HepG2 (cell line): Measurements from ENCODE around the gene ATG4B. TPM values are rescaled to one million over a fixed set of nuclear protein-coding genes. Genes with fewer than 3 reads are reported as not detected.

Source experiments
- CHD4 ChIP-seq: fragments of 200-600 bp; sonication (generic); IDR thresholded peaks from 2 replicates; pipeline ENCODE4 v1.7.0; 2017; ENCODE audit warnings: mild to moderate bottlenecking, low read length, borderline replicate concordance
- EZH2 ChIP-seq: conservative IDR thresholded peaks from 2 replicates; pipeline ENCODE4 v1.6.1; 2012; ENCODE audit warnings: mild to moderate bottlenecking, low read depth, low read length, moderate library complexity
- KLF11 ChIP-seq: IDR thresholded peaks from 2 replicates; pipeline ENCODE4 v1.6.1; 2016; ENCODE audit warnings: missing compliant biosample characterization
- NR2F6 ChIP-seq, 2 experiments: IDR thresholded peaks; 2 replicates each; pipeline ENCODE4 v1.6.1; 2016; ENCODE audit warnings: antibody characterized with exemption in 1 of 2, mild to moderate bottlenecking in 1 of 2
- PLRG1 ChIP-seq: fragments of 450-650 bp; conservative IDR thresholded peaks from 2 replicates; pipeline ENCODE4 v1.6.1; 2016
- SP4 ChIP-seq: sonication (generic); formaldehyde crosslinking; IDR thresholded peaks from 2 replicates; pipeline ENCODE4 v1.8.1; 2023; ENCODE audit warnings: mild to moderate bottlenecking, missing genetic modification reagents
- TBL1XR1 ChIP-seq: fragments of 150-350 bp; IDR thresholded peaks from 2 replicates; pipeline ENCODE4 v1.6.1; 2014; ENCODE audit warnings: borderline replicate concordance, low read length; ENCODE audit not compliant: partially characterized antibody
- ZFP1 ChIP-seq: IDR thresholded peaks from 2 replicates; pipeline ENCODE4 v1.6.1; 2016
- ZNF383 ChIP-seq: sonication (generic); formaldehyde crosslinking; IDR thresholded peaks from 2 replicates; pipeline ENCODE4 v1.4.0; 2020; ENCODE audit warnings: missing genetic modification reagents, mild to moderate bottlenecking, borderline replicate concordance
- polyA plus RNA-seq, 8 experiments: library from polyadenylated mRNA; depleted of rRNA in 3 of 8; stranded (reverse) in 7 of 8; unstranded in 1 of 8; fragments of >200 nt; fragmentation: Illumina TruSeq in 4 of 8; extraction: Trizol in 4 of 8; gene quantifications; 2 replicates each; pipeline versions ENCODE4 v1.2.1 to v1.2.3, GENCODE V29; 2011 to 2016; ENCODE audit warnings: low read depth in 4 of 8, missing spikeins in 1 of 8, mixed read lengths in 1 of 8; ENCODE audit not compliant: insufficient read depth in 1 of 8
- total RNA-seq, 5 experiments: library from RNA; depleted of rRNA; stranded (reverse); fragments of >200 nt; fragmentation: Illumina TruSeq; extraction: Trizol; gene quantifications; 2 replicates each; pipeline ENCODE4 v1.2.3, GENCODE V29; 2016; ENCODE audit warnings: low read depth in 1 of 5
- TF ChIP-seq, protein P1 (sequence below): sonication (generic); formaldehyde crosslinking; IDR thresholded peaks from 2 replicates; pipeline ENCODE4 v1.5.0; 2020; ENCODE audit warnings: mild to moderate bottlenecking, missing genetic modification reagents
- TF ChIP-seq, protein P2 (sequence below): sonication (generic); formaldehyde crosslinking; IDR thresholded peaks from 2 replicates; pipeline ENCODE4 v1.4.0; 2020; ENCODE audit warnings: mild to moderate bottlenecking, missing genetic modification reagents
- TF ChIP-seq, protein P3 (sequence below): IDR thresholded peaks from 2 replicates; pipeline ENCODE4 v1.6.1; 2016; ENCODE audit warnings: missing compliant biosample characterization, missing genetic modification reagents, borderline replicate concordance
- TF ChIP-seq, protein P4 (sequence below), 2 experiments: sonication (generic) in 1 of 2; formaldehyde crosslinking in 1 of 2; IDR thresholded peaks; 2 replicates each; pipeline versions ENCODE4 v1.4.0 to v1.6.1; 2016 to 2020; ENCODE audit warnings: borderline replicate concordance in 1 of 2, low read depth in 1 of 2, mild to moderate bottlenecking in 1 of 2, missing genetic modification reagents in 1 of 2
- TF ChIP-seq, protein P5 (sequence below): sonication (generic); formaldehyde crosslinking; conservative IDR thresholded peaks from 2 replicates; pipeline ENCODE4 v1.8.1; 2023; ENCODE audit warnings: missing genetic modification reagents

Gene ATG4B
- total and polyA plus RNA-seq, 2 of the 13 experiments (the other 11 are each of a cell fraction or from before 2014, with no cell fraction given), result 95.5 to 239 TPM

DNA sequence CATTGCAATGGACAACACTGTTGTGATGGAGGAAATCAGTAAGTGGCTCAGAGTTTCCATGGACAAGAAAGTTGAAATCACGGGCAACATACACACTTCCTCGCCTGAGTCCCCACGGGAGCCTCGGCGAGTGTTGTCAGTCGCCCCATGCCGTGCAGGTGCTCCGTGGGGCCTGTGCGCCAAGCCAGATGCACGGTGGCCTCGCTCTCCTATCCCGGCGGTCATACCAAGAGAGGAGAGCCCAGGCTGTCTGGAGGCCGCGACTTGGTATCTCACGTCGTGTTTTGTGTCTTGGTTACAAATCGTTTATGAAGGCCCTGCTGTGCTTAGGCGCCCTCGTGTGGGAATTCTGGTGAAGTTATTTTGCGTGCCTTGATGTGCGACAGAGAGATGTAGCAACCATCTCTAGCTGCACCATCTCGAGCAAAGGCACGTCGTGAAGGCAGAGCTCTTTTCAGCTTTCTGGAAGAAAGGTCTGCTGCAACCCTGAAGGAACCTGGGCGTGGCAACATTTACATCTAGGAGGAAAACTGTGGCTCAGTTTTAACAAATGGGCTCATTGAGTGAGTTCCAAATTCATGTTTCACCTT is 21.8 kb downstream of the ATG4B start (continued):
- TF ChIP-seq, protein P1, sequence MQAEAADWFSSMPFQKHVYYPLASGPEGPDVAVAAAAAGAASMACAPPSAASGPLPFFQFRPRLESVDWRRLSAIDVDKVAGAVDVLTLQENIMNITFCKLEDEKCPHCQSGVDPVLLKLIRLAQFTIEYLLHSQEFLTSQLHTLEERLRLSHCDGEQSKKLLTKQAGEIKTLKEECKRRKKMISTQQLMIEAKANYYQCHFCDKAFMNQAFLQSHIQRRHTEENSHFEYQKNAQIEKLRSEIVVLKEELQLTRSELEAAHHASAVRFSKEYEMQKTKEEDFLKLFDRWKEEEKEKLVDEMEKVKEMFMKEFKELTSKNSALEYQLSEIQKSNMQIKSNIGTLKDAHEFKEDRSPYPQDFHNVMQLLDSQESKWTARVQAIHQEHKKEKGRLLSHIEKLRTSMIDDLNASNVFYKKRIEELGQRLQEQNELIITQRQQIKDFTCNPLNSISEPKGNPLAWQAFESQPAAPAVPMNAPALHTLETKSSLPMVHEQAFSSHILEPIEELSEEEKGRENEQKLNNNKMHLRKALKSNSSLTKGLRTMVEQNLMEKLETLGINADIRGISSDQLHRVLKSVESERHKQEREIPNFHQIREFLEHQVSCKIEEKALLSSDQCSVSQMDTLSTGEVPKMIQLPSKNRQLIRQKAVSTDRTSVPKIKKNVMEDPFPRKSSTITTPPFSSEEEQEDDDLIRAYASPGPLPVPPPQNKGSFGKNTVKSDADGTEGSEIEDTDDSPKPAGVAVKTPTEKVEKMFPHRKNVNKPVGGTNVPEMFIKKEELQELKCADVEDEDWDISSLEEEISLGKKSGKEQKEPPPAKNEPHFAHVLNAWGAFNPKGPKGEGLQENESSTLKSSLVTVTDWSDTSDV (CRISPR knock-in tag), result no peak
- no peak for TF ChIP-seq CHD4
- TF ChIP-seq TBL1XR1, result peak; percentile 24
- TF ChIP-seq, protein P2, sequence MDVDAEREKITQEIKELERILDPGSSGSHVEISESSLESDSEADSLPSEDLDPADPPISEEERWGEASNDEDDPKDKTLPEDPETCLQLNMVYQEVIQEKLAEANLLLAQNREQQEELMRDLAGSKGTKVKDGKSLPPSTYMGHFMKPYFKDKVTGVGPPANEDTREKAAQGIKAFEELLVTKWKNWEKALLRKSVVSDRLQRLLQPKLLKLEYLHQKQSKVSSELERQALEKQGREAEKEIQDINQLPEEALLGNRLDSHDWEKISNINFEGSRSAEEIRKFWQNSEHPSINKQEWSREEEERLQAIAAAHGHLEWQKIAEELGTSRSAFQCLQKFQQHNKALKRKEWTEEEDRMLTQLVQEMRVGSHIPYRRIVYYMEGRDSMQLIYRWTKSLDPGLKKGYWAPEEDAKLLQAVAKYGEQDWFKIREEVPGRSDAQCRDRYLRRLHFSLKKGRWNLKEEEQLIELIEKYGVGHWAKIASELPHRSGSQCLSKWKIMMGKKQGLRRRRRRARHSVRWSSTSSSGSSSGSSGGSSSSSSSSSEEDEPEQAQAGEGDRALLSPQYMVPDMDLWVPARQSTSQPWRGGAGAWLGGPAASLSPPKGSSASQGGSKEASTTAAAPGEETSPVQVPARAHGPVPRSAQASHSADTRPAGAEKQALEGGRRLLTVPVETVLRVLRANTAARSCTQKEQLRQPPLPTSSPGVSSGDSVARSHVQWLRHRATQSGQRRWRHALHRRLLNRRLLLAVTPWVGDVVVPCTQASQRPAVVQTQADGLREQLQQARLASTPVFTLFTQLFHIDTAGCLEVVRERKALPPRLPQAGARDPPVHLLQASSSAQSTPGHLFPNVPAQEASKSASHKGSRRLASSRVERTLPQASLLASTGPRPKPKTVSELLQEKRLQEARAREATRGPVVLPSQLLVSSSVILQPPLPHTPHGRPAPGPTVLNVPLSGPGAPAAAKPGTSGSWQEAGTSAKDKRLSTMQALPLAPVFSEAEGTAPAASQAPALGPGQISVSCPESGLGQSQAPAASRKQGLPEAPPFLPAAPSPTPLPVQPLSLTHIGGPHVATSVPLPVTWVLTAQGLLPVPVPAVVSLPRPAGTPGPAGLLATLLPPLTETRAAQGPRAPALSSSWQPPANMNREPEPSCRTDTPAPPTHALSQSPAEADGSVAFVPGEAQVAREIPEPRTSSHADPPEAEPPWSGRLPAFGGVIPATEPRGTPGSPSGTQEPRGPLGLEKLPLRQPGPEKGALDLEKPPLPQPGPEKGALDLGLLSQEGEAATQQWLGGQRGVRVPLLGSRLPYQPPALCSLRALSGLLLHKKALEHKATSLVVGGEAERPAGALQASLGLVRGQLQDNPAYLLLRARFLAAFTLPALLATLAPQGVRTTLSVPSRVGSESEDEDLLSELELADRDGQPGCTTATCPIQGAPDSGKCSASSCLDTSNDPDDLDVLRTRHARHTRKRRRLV (CRISPR knock-in tag), result no peak
- TF ChIP-seq, protein P3, sequence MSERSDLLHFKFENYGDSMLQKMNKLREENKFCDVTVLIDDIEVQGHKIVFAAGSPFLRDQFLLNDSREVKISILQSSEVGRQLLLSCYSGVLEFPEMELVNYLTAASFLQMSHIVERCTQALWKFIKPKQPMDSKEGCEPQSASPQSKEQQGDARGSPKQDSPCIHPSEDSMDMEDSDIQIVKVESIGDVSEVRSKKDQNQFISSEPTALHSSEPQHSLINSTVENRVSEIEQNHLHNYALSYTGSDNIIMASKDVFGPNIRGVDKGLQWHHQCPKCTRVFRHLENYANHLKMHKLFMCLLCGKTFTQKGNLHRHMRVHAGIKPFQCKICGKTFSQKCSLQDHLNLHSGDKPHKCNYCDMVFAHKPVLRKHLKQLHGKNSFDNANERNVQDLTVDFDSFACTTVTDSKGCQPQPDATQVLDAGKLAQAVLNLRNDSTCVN, result no peak; the same call in 1 of the 2 replicates
- TF ChIP-seq NR2F6 (IDR thresholded peaks at IDR 0.05), result no peak
- TF ChIP-seq NR2F6 (CRISPR knock-in tag; IDR thresholded peaks at IDR 0.05), result peak; percentile 40; the same call in 1 of the 2 replicates
- no peak for TF ChIP-seq PLRG1
- TF ChIP-seq EZH2, result no peak
- TF ChIP-seq, protein P4, sequence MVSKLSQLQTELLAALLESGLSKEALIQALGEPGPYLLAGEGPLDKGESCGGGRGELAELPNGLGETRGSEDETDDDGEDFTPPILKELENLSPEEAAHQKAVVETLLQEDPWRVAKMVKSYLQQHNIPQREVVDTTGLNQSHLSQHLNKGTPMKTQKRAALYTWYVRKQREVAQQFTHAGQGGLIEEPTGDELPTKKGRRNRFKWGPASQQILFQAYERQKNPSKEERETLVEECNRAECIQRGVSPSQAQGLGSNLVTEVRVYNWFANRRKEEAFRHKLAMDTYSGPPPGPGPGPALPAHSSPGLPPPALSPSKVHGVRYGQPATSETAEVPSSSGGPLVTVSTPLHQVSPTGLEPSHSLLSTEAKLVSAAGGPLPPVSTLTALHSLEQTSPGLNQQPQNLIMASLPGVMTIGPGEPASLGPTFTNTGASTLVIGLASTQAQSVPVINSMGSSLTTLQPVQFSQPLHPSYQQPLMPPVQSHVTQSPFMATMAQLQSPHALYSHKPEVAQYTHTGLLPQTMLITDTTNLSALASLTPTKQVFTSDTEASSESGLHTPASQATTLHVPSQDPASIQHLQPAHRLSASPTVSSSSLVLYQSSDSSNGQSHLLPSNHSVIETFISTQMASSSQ (IDR thresholded peaks at IDR 0.05; ENCODE audit: low read depth), result no peak
- TF ChIP-seq, protein P4 (CRISPR knock-in tag; IDR thresholded peaks at IDR 0.05; ENCODE audit: borderline replicate concordance), result no peak
- TF ChIP-seq, protein P5, sequence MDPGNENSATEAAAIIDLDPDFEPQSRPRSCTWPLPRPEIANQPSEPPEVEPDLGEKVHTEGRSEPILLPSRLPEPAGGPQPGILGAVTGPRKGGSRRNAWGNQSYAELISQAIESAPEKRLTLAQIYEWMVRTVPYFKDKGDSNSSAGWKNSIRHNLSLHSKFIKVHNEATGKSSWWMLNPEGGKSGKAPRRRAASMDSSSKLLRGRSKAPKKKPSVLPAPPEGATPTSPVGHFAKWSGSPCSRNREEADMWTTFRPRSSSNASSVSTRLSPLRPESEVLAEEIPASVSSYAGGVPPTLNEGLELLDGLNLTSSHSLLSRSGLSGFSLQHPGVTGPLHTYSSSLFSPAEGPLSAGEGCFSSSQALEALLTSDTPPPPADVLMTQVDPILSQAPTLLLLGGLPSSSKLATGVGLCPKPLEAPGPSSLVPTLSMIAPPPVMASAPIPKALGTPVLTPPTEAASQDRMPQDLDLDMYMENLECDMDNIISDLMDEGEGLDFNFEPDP (CRISPR knock-in tag), result no peak
- TF ChIP-seq ZNF383, result no peak
- TF ChIP-seq ZFP1 (CRISPR knock-in tag), result no peak
- TF ChIP-seq KLF11 (CRISPR knock-in tag), result no peak
- TF ChIP-seq SP4, result peak; percentile 64; the same call in 1 of the 2 replicates
